Fibroblast of skin of abdomen (primary cell): ENCODE results near the gene WRAP53.

Source experiments
- DNase-seq: peaks from one replicate; pipeline ENCODE4 v3.0.0-alpha.2; 2013

The WRAP53 gene

DNA sequence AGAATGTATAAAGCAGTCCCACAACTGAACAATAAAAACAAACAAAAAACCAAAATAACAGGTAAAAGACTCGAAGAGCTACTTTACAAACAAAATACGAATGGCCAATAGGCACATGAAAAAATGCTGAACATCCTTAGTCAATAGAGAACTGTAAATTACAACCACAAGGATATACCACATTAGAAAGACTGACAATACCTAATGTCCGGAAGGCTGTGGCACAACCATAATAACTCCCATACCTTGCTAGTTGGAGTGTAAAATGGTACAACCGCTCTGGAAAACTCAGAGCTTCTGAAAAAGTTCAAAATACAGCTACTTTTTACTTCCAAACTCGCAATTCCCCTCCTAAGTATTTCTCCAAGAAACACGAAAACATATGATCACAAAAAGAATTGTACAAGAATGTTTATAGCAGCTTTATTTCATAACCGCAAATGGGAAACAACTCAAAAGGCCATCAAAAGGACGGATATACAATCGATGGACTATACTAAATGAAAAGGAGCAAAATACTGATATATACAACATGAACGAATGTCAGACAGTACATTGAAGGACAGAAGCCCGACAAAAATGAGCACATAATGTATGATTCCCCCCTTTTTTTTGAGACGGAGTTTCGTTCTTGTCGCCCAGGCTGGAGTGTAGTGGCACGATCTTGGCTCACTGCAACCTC lies 3.3 kb upstream of the WRAP53 start:
- no peak for DNase-seq

DNA sequence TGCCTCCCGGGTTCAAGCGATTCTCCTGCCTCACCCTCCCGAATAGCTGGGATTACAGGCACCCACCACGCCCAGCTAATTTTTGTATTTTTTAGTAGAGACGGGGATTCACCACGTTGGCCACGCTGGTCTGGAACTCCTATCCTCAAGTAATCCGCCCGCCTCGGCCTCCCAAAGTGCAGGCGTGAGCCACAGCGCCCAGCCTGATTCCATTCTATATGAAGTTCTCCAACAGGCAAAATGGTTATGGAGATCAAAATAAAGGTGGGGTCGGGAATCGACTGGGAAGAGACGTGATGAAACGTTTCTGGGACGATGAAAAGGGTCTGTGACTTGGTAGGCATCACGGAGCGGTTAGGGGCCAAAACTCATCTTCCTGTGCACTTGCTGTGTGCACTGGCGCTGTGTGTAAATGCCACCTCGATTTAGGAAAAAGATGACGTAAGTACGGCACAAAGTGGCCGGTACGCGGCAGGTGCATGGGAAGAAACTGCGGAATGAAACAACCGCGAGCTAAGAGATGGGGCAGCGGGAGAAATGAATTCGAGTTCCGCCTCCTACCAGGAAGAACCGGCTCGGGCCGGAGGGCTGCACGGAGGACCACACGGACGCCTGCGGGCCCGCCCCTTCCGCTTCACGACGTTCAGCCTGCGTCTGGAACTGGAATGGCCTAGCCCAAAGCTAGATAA lies 2.6 kb upstream of the WRAP53 start:
- DNase-seq, result peak; percentile 94

DNA sequence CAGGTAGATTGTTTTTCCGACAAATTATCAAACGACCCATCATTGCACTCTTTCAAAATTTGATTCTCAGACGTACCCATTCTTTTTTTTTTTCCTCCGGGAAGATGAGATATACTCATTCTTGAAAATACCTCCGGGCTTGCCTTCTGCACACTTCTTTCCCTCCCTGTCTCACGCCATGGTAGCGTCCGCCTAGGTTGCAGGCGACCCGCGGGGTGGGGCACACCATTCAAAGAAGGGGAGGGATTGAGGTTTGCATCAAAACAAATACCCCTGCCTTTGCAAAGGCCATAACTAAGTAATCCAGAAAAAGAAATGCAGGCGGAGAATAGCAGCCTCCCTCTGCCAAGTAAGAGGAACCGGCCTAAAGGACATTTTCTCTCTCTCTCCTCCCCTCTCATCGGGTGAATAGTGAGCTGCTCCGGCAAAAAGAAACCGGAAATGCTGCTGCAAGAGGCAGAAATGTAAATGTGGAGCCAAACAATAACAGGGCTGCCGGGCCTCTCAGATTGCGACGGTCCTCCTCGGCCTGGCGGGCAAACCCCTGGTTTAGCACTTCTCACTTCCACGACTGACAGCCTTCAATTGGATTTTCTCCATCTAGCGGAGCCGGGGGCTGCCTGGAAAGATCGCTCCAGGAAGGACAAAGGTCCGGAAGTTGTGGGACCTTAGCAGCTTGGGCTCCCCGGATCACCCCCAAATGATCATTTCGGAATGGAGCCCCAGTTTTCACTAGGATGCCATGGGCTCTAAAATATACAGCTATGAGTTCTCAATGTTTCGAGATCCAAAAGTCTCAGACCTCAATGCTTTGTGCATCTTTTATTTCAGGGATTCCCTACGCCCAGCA lies 1.8 kb upstream of the WRAP53 start:
- peak; percentile 87 for DNase-seq

DNA sequence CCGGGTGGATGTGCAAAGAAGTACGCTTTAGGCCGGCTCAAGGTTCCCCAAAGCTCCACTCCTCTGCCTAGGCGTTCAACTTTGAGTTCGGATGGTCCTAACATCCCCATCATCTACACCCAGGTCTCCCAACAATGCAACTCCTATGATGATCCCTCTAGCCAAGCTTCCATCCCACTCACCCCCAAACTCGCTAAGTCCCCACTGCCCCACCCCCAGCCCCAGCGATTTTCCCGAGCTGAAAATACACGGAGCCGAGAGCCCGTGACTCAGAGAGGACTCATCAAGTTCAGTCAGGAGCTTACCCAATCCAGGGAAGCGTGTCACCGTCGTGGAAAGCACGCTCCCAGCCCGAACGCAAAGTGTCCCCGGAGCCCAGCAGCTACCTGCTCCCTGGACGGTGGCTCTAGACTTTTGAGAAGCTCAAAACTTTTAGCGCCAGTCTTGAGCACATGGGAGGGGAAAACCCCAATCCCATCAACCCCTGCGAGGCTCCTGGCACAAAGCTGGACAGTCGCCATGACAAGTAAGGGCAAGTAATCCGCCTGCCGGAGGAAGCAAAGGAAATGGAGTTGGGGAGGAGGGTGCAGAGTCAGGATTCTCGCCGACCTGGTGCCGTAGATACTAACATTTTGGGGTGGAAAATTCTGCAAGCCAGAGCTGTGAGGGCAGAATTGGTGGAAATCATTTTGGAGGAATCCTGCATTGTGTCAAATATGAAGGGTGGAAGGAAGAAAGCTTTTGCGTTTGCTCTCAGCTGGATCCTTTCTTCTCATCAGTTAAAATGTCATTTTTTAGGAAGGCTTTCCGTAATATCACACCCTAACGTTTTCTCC lies 987 bp upstream of the WRAP53 start, which contains the start of gene TP53:
TP53 (minus strand) TSS at position 419 of the 836 bp plus-strand sequence. CDS start 10,896 bp downstream, outside the sequence.
- peak; percentile 95 for DNase-seq

DNA sequence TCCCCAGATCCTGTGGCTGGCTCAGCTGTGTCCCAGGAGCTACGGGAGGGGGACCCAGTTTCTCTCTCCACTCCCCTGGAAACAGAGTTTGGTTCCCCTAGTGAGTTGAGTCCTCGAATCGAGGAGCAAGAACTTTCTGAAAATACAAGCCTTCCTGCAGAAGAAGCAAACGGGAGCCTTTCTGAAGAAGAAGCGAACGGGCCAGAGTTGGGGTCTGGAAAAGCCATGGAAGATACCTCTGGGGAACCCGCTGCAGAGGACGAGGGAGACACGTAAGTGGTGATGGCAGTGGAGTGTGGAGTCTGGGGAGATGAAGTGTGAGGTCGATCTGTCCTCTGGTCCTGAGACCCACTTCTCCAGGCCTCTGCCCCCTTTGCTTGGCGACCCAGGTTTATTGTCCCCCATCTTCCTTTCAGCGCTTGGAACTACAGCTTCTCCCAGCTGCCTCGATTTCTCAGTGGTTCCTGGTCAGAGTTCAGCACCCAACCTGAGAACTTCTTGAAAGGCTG lies 585 bp downstream of the WRAP53 start:
- DNase-seq, result no peak

DNA sequence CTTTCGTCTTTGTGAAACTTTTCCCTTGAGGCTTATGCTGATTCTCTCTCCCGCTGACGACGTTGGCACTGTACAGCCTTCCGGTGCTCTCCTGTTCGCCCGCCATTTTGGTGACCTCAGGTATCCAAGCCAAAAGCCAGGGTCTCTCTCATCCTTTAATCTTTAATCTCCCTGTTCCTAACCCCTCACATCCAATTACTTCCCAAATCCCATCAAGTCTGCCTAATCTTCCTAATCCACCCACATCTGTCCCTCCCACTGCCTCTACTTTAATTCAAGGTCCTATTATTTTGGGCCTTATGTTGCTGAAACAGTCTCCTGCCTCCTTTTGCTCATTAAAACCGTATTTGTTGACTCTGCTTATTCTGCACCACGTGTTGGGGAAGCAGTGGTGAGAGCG lies 7.3 kb downstream of the WRAP53 start:
- no peak for DNase-seq

DNA sequence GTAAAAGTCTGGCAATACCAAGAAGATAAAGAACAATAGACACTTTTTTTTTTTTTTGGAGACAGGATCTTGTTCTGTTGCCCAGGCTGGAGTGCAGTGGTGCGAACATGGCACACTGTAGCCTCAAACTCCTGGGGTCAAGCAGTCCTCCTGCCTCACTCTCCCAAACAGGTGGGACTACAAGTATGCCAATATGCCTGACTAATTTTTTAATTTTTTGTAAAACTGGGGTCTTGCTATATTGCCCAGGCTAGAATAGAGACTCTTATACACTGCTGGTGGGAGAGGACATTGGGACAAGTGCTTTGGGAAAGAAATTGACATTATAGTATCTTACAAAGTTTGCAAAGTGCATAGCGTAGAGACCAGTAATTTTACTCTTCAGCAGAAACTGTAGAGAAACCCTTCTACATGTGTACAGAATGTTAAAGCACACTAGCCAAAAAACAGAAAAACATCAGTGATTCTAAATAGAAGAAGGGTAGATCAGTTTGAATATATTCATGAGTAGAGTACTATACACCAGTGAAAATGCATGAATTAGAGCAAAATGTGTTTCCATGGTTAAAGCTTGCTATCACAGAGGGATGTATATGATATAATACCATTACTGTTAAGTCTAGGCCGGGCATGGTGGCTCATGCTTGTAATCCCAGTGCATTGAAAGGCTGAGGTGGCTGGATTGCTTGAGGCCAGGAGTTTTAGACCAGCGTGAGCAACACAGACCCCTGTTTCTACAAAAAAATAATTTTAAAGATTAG lies 9.7 kb downstream of the WRAP53 start:
- DNase-seq, result no peak

DNA sequence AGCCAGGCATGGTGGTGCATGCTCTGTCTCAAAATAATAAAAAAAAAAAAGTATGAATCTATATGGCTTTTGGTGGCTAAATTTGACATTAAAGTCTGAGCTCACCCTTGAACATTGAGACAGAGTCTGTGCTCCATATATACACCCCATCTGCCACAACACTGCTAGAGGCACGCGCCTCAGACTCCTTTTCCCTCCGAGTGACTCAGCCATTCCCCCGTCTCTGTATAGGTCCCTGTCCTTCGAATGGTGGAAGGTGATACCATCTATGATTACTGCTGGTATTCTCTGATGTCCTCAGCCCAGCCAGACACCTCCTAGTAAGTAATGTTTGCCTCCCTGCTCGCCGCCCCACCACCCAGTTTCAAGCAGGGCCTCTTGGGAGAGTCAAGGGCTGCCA lies 12.2 kb downstream of the WRAP53 start:
- DNase-seq, result no peak

DNA sequence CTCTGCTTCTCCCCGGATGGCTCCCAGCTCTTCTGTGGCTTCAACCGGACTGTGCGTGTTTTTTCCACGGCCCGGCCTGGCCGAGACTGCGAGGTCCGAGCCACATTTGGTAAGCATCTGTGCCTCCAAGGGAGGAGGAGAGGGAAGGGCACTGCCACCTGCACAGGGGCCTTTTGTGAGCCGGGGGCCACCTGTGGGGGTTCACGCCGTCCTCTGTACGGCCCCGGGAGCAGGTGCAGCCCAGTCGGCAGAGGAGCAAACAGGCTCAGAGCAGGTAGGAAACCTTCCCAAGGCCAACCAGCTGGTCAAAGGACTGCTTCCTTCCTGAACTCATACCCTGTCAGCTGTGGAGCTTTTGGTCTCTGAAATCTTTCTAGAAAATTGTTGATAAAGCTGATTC lies 13.4 kb downstream of the WRAP53 start:
- no peak for DNase-seq

DNA sequence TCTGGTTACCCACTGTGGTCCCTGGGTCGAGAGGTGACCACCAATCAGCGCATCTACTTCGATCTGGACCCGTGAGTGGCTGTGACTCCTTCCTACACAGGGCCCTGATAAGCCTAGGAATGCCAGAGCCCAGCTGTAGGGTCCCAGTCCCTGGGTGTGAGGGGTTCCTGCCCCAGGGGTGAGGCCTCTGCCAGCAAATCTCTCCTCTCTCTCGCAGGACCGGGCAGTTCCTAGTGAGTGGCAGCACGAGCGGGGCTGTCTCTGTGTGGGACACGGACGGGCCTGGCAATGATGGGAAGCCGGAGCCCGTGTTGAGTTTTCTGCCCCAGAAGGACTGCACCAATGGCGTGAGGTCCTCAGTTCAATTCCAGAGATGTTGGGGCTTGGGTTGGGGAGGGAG lies 14.5 kb downstream of the WRAP53 start:
- no peak for DNase-seq

DNA sequence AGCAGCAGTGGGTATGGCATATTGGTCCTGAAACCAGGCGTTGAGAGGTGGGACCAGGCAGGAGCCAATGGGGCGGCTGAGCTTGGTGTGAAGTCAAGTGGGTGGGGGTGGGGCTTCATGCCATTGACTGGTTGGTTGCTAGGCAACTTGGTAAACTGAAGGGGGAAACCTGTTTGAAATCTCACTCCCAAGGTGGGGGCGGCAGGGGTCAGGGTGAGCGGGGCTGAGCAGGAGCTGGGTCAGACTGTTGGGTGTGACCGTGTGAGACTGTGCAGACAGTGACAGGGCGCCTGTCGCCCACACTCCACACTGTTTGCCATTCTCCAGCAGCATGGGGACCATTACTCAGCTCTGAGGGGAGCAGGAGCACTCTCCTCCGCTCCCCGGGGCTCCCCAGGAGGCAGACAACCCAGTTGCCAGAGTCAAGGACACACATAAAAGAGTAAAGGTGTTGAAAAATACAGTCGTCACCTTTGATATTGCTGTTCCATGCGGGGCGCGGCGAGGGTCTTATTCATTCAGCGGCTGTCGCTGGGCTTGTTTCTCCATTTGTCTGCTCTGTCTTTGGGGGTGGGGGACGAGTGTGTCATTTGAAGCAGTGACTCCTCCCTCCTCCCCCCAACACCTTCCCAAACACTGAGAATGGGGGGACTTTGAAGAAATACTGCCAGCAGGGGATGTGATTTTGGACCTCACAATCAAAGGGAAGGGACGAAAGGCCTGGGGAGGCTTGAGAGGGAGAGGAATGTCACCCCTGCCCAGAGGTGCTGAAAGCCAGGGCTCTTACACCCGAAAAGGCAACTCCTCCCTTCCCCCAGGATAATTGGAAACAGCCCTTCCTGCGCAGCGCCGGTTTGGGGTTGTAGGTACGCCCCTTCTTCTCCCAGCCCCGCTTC lies 15.6 kb downstream of the WRAP53 start:
- peak; percentile 60 for DNase-seq

DNA sequence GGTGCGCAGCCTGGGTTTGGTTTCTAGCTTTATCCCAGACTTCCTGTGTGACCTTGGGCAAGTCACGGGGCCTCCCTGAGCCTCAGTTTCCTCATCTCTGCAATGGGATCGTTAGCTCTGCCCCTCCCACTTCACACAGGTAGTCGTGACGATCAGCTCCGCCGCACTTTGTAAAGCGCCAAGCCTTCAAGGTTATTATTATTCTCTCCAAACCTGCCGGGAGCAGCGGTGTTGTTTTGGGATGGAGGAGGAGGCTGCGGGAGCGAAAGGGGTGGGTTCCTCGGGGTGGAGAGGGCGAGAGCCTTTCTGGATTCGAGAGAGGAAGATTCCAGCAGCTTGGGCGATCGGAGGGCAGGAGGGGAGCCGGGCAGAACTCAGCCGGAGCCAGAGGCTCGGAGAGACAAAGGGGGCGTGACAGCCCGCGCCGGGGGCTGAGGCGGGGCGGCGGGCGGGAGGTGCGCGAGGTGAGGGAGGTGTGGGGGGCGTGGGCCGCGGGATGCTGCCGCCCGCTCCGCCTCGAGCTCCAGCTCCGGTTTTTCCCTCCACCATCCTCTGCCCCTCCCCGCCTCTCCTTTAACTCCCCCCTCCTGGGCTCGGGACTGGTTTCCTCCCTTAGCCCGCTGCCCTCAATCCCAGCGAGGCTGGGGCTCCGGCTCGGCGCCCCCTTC lies 16.5 kb downstream of the WRAP53 start, which contains the start of gene EFNB3:
EFNB3 (plus strand) TSS at position 602 of the 668 bp plus-strand sequence. CDS start 397 bp downstream, outside the sequence.
- DNase-seq, result peak; percentile 55

DNA sequence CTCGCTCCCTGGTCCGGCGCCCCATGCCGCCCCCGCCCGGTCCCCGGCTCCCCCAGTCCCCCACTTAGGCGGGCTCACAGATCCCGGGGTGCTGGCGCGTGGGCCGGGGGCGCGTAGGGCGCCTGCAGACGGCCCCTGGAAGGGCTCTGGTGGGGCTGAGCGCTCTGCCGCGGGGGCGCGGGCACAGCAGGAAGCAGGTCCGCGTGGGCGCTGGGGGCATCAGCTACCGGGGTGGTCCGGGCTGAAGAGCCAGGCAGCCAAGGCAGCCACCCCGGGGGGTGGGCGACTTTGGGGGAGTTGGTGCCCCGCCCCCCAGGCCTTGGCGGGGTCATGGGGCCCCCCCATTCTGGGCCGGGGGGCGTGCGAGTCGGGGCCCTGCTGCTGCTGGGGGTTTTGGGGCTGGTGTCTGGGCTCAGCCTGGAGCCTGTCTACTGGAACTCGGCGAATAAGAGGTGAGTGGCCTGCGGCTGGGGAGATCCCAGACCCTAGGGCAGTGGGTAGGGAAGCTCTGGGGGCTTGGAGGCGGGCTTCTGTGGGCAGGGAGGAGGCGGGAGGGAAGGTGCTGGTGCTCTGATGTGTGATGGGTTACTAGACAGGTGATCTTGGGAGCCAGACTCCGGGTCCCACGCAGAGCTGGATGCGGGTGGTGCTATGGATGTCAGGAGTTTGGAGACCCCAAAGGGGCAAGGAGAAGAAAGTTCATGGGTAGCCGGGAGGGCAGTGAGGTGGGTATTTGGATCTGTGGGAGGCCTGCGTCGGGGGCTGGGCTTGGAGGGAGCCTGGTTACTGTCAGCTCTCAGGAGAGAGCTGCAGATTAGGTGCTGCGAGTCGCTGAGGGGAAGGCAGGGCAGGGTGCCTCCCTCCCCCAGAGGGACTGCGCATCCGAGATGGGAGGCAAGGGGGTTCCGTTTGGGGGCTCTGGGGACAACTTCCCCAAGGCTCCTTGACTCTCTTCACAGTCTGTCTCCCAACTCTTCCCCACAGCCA lies 17.3 kb downstream of the WRAP53 start:
- DNase-seq, result no peak

DNA sequence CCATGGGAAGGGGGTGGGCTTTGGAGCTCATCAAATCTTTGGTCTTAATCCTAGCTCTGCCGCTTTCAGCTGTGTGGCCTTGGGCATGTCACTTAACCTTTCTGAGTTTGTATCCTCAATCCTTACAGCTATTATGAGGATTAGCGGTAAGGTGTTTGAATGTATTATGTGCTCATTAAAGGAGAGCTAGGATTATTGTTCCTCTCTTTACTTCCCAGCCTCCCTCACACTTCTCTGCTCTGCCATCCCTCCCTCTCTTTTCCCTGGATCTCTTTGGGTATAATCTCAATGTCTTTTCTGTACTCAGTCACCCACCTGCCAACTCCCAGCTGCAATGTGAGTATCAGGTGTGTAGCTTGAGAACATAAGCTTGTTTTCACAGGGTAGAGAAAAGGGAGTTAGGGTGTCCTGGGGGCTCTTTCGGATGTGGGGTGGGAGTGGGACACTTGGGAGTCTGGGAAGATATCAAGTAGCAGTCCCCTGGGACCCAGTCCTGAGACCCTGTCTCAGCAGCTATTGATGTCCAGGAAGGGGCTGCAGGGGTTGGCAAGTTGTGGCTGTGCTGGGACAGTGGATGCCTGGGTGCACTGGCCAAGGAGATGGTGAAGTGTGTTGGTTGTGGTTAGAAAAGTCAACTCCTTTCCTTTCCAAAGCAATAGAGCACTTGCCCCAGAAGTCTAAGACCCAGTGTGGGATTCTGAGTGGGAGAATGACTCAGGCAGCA lies 18.5 kb downstream of the WRAP53 start:
- DNase-seq, result no peak

DNA sequence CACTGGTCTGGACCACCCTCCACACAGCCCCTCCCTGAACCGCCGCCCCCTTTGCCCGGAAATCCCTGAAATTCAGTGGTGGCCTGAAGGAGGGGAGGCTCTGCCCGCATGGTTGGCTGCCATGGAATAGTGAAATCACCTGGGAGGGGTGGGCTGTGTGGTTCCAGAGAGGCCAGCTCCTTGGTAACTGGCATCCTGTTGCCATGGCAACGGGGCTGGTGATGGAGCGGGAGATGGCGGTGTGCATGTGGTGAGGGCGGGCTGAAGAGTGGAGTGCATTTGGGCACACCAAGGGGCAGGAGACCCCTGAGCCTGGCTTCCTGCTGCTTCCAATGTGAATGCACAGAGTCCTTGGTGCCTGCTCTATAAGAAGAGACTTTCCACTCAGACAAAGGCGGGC lies 19.2 kb downstream of the WRAP53 start:
- DNase-seq, result no peak

DNA sequence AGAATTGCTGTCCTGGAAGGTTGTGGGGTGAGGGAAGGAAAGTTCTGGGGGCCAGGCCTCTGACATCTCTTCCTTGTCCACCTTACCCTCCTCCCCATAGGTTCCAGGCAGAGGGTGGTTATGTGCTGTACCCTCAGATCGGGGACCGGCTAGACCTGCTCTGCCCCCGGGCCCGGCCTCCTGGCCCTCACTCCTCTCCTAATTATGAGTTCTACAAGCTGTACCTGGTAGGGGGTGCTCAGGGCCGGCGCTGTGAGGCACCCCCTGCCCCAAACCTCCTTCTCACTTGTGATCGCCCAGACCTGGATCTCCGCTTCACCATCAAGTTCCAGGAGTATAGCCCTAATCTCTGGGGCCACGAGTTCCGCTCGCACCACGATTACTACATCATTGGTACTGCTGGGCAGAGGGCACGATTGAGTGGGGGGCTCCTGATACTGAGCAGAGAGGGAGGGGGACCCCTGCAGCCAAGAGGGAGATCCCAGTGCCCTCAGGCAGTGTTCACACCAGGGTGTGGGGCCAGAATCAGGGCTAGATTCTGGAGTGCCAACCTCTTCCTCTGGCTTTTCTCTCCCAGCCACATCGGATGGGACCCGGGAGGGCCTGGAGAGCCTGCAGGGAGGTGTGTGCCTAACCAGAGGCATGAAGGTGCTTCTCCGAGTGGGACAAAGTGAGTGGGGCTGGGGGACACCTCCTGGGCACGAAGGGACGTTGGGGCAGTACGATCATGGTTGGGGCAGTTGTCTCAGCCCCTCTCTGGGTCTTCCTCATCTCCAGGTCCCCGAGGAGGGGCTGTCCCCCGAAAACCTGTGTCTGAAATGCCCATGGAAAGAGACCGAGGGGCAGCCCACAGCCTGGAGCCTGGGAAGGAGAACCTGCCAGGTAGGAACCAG lies 19.8 kb downstream of the WRAP53 start:
- DNase-seq, result no peak

DNA sequence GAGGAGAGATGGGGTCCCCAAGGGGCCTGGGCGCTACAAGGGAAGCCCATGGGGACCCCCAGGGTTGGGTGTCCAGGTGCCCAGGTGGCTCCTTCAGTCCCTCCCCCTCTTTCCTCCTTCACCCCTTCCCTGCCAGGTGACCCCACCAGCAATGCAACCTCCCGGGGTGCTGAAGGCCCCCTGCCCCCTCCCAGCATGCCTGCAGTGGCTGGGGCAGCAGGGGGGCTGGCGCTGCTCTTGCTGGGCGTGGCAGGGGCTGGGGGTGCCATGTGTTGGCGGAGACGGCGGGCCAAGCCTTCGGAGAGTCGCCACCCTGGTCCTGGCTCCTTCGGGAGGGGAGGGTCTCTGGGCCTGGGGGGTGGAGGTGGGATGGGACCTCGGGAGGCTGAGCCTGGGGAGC lies 20.8 kb downstream of the WRAP53 start:
- DNase-seq, result no peak
